22Rv1 (cell line): ENCODE measurements around the gene WDR53.

Experiments
- ZFX ChIP-seq: fragments of 450-650 bp; IDR thresholded peaks from 2 replicates; pipeline ENCODE4 v1.6.1; 2017; ENCODE audit warnings: antibody characterized with exemption, borderline replicate concordance
- TF ChIP-seq, protein P1 (sequence below): fragments of 450-650 bp; IDR thresholded peaks from 2 replicates; pipeline ENCODE4 v1.5.1; 2017; ENCODE audit warnings: mild to moderate bottlenecking

GRCh38 chr3:196559826-196560225 lies 8.5 kb downstream of the WDR53 start:
- TF ChIP-seq, protein P1, sequence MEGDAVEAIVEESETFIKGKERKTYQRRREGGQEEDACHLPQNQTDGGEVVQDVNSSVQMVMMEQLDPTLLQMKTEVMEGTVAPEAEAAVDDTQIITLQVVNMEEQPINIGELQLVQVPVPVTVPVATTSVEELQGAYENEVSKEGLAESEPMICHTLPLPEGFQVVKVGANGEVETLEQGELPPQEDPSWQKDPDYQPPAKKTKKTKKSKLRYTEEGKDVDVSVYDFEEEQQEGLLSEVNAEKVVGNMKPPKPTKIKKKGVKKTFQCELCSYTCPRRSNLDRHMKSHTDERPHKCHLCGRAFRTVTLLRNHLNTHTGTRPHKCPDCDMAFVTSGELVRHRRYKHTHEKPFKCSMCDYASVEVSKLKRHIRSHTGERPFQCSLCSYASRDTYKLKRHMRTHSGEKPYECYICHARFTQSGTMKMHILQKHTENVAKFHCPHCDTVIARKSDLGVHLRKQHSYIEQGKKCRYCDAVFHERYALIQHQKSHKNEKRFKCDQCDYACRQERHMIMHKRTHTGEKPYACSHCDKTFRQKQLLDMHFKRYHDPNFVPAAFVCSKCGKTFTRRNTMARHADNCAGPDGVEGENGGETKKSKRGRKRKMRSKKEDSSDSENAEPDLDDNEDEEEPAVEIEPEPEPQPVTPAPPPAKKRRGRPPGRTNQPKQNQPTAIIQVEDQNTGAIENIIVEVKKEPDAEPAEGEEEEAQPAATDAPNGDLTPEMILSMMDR = no peak
- no peak for TF ChIP-seq ZFX
